GM23338 (cell line): ENCODE measurements around the gene RPL29.

Source experiments
- CTCF ChIP-seq, 2 experiments: fragments of 200-600 bp in 1 of 2; sonication (generic) in 1 of 2; conservative IDR thresholded peaks; 2 replicates each; pipeline versions ENCODE4 v1.5.1 to v1.6.1; 2016 to 2017; ENCODE audit warnings: antibody characterized with exemption in 2 of 2, low read depth in 2 of 2, mild to moderate bottlenecking in 2 of 2, moderate library complexity in 1 of 2
- EZH2 ChIP-seq: fragments of 200-600 bp; sonication (generic); IDR thresholded peaks from one replicate; pipeline ENCODE4 v1.8.0; 2017; ENCODE audit warnings: antibody characterized with exemption, mild to moderate bottlenecking, low read depth; ENCODE audit not compliant: unreplicated experiment

GRCh38 chr3:52015438-52016228 lies 19.9 kb upstream of the RPL29 start:
- TF ChIP-seq CTCF (conservative IDR thresholded peaks at IDR 0.05; ENCODE audit: low read depth in 2 of 2), result no peak
- TF ChIP-seq EZH2, result no peak
